ENCODE measurements around the gene BRINP1.
"Not testable (repeated sequence)": the region's sequence is repeated elsewhere in the genome, so short reads cannot be mapped to it uniquely, and the experiment has no call there.

BRINP1 gene

DNA sequence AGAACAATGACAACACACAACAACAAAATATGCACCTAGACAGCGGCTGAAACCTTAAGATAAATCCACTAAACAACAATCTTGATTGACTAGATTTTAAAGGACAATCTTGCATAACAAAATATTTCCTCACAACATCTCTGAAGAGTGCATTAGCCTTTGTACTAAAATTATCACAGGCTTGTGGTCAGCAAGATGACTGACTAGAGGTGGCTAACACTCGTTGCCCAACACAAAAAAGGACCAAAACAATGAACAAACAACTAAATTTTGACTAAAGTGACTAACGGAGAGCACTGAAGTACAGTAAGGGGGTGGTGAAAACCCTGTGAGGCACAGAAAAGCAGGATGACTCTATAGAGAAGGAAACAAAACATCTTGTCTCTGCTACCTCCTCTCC, 183.9 kb downstream of the BRINP1 start:
- no peak for DNase-seq (ENCODE audit: low read depth)

GRCh38 chr9:119184265-119184936, 184.8 kb downstream of the BRINP1 start:
- DNase-seq (ENCODE audit: low read depth): no peak

DNA sequence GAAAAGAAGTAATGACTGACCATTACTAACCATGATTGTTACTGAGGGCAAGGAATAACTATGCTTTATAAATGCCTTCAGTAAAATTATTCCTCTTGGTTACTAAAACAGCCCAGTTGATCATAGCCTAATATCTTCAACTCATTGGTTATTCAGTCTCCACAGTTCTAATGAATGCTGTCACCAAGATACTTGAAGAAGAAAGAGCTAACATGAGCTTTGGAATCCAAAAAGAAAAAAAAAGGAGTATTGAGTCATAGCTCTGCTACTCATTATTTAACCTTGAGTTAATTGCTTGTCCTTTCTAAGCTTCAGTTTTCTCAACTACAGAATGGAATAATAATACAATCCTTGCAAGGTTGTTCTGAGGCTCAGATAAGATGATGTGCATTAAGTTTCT, 187.7 kb downstream of the BRINP1 start:
- DNase-seq (ENCODE audit: low read depth): no peak

DNA sequence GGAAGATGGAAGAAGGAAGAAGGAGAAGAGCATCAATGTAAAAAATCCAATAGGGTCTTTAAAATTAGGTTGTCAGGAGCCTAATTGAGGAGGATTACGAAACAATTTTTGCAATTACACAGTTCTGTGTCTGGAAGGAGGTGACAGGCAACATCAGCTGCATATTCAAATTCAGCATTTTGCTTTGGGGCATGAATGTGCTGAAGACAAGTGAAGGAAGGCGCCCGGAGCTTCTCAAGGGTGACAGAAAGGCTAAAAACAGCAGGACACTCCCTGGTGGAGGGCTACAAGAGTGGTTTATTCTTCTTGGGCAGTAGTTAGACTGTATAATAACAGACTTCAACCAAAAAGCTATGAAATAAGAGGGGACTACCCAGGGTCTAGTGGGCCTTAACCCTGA, 188.3 kb downstream of the BRINP1 start:
- no peak for DNase-seq (ENCODE audit: low read depth)

GRCh38 chr9:119179701-119180100, 189.5 kb downstream of the BRINP1 start:
- no peak for DNase-seq (ENCODE audit: low read depth)

- no peak for DNase-seq (ENCODE audit: low read depth)
Observed at GRCh38 chr9:119177196-119177595, 192.0 kb downstream of the BRINP1 start.

DNA sequence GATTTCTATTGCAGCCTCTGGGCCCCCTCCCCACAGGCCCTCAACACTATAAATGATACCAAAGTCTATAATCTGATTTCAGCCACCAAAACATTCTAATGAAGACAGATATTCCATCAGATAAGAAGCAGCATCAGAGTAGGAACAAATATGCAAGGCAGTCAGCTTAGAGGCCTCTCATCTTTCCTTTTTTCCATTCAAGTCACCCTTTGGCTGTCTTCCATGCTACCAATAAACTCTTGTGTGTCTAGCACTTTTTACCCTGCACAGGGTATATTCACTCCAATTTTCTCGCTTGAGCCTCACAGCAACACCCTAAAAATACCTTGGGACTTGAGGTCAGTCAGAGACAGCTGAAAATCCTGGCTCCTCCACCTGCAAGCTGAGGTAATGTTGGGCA, 193.7 kb downstream of the BRINP1 start:
- no peak for DNase-seq (ENCODE audit: low read depth)

GRCh38 chr9:119169222-119169621, 200.0 kb downstream of the BRINP1 start:
- not testable (repeated sequence) for DNase-seq (ENCODE audit: low read depth)

DNA sequence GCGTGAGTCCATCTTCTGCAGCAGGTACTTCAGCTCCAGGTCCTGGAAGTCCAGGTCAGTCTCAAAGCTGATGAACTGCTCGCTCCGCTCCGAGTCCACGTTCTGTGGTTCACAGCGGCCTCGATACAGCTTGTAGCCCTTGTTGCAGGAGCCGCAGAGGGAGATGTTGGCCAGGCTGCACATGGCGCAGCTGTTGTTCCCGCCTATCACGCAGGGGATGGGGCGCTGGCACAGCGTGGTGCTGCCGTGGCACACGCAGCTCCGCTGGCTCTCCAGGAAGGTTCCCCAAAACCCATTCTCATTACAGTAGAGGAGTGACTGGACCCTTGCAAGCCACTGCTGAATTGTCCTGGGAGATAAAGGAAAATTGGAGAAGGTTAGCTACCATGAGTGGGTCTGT, 201.4 kb downstream of the BRINP1 start:
- DNase-seq (ENCODE audit: low read depth): no peak

DNA sequence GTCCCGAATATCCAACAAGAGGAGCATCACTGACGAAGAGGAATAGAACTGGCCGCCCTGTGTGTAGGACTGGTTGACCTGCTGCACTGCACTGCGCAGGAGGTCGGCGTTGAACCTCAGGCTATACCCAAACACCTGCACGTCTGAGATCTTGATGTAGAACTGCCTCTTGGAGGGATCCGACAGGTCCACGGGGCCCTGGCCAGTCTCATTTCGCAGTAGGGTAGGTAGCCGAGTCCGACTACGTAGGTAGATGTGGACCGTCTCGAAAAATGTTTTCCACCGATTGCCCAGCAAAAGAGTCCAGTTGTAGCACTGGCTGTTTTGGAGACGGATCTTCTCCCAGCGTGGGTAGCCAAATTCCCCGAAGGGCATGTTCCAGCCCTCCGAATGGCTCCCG, 202.0 kb downstream of the BRINP1 start:
- no peak for DNase-seq (ENCODE audit: low read depth)

DNA sequence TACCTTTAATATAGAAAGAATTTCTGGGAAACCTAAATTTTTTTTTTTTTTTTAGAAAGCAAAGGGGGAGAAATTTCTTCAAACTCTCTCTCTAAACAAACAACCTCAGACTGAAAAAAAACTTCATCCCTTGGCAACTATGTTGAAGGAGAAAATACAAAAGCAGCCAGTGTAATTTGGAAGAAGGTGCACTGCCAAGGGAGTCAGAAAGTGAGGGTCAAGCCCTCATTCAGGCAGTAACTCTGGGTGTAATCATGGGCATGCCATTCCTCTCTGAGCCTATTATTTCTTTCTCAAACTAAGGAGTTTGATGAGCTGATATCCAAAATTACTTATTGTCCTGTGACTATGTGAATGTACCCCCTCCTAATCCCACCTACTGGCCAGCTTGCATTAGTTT, 203.1 kb downstream of the BRINP1 start:
- no peak for DNase-seq (ENCODE audit: low read depth)

DNA sequence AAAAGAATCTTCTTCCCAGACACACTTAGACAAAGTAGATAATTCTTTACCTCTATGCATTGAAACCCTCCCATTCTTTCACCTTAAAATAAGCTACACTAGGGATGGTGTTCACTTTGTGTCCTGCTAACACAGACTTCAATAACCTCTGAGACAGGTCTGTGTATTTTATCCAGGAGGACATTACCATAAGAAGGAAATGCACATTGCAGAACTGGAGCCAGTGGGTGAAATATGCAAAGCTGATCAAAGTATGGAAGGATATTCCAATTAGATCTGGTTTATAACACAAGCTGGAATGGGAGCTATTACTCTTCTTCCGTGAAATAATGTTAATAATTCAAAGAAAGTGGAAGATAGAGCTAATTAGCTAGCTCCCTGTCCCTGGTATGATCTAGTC, 204.1 kb downstream of the BRINP1 start:
- DNase-seq (ENCODE audit: low read depth): no peak

GRCh38 chr9:119164716-119165115, 204.5 kb downstream of the BRINP1 start:
- DNase-seq (ENCODE audit: low read depth): no peak

GRCh38 chr9:119160551-119160950, 208.7 kb downstream of the BRINP1 start:
- DNase-seq (ENCODE audit: low read depth): no peak

GRCh38 chr9:119159386-119159785, 209.8 kb downstream of the BRINP1 start:
- DNase-seq (ENCODE audit: low read depth): no peak

DNA sequence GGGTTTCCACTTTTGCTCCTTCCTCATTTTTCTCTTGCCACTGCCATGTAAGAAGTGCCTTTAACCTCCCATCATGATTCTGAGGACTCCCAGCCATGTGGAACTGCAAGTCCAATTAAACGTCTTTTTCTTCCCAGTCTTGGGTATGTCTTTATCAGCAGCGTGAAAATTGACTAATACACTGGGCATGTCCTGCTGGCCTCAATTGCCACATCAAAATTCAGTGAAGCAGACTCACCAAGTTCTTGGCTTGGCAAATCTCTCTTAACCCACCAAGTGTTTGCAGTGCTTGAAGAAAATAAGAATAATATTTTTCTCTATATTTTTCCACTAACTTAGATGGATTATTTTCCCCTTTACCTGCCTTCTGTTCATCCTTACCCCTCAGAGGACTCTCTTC, 212.0 kb downstream of the BRINP1 start:
- no peak for DNase-seq (ENCODE audit: low read depth)

GRCh38 chr9:119156354-119156753, 212.9 kb downstream of the BRINP1 start:
- no peak for DNase-seq (ENCODE audit: low read depth)

- no peak for DNase-seq (ENCODE audit: low read depth)
Observed at GRCh38 chr9:119154527-119154926, 214.7 kb downstream of the BRINP1 start.

DNA sequence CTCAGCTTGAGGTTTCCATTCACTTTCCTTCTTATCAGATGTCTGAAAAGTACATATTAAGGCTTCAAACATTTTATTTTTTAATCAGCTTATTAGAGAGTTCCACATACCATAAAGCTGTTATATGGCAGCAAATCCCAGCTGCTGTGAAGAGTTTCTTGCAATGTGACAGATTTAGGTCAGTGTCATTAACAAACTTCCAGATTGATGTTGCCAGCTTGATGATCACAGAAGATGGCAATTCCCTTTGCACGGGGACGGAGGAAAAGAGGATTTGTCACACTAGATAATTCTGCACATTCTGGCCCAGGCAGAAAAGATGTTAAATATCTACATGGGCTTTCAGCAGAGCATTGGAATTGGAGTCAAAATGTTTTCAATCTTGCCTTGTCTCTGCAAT, 215.8 kb downstream of the BRINP1 start:
- DNase-seq (ENCODE audit: low read depth): no peak

DNA sequence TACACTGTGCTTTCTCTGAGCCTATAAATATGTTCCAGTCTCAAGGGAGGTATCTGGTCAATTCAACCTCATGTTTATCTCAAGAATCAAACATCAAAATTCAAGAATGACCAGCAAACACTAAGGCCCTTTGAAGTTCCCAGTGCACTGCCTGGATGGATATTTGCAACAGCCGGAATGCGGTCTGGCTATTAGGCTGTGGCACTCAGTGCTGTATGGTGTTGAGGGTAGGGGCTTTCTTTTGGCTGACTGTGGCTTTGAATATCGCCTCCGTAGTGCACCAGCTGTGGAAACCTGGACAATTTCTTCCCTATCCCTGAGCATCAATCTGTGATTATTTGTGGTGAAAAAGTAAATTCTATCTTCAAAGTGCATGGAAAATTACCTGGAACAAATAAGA, 220.4 kb downstream of the BRINP1 start:
- no peak for DNase-seq (ENCODE audit: low read depth)

DNA sequence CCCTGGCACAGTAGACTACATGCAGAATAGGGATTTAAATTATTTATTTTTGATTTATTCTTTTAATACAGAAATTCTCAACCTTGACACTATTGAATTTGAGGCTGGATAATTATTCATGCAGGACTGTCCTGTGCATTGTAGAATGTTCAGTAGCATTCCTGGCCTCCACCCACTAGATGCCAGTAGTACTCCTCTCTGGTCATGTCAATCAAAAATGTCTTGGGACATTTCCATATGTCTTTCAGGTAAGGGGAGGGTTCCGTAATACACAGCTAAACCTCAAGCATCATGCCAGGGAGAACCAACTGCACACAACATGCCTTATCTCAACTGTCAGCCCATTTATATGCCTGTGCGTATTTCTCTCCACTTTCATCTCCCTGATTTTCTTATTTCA, 231.8 kb downstream of the BRINP1 start:
- no peak for DNase-seq (ENCODE audit: low read depth)

DNA sequence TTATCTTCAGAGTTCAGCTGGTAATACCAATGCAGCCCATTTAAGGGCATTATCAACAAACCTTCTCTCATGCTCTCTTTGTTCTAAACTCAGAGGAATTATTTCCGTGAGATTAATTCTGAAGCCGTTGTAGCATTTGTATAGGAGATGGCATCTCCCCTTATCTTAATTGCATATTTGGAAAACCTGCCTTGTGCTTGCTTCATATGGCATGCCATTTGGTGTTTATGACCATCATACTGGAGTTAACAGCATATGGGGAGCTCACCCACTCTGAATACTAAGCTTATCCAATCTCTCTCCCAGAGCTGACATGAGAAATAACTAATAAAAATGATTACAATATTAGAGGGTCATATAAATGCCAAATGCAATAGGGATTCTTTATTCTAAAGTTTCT, 243.2 kb downstream of the BRINP1 start:
- DNase-seq (ENCODE audit: low read depth): no peak

- no peak for DNase-seq (ENCODE audit: low read depth)
Observed at GRCh38 chr9:119121899-119122298, 247.3 kb downstream of the BRINP1 start.

DNA sequence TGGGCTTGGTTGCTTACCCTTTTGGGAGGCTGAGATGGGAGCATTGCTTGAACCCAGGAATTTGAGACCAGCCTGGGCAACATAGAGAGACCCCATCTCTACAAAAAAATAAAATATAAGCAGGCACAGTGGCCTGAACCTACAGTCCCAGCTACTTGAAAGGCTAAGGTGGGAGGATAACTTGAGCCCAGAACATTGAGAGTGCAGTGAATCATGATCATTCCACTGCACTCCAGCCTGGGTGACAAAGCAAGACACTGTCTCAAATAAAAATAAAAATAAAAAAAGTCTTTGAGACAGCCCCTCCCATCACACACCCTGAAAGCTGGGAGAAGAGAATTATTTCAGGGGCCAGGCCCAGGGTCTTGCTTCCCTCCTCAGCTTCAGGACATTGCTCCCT, 251.8 kb downstream of the BRINP1 start:
- DNase-seq (ENCODE audit: low read depth): no peak
